Measurements from ENCODE around the gene UGGT2. TPM values are rescaled to one million over a fixed set of nuclear protein-coding genes. Genes with fewer than 3 reads are reported as not detected.
"Not testable (repeated sequence)": the region's sequence is repeated elsewhere in the genome, so short reads cannot be mapped to it uniquely, and the experiment has no call there.

Gene UGGT2
- total and polyA plus RNA-seq, 2 experiments from 2014 or later: 46.1 to 54.8 TPM

DNA sequence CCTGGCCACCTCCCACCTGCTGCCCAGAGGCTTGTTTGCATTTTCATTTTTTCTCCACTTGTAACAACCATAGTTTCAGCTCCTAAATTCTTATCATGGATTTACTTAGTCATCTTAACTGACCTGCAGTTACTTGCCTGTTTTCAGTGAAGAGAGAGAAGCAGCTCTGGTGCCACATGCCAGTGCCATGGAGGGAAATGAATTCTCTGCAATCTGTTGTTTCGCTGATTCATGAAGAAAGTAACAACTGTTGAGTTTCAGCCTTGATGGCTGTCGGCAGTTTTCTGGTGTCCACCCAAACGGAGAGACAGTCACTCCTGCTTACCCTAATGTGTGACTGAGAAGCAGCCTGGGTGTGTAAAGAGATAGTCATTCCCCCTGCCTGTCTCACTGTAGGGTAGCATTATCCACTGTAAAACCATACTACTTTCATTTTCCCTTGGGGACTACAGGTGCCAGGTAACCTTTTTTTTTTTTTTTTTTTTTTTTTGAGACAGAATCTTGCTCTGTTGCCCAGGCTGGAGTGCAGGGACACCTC, 260.1 kb downstream of the UGGT2 start:
- no peak overlapping the region for H3K27ac ChIP-seq
- no peaks in the 10 kb centered on the region for H3K9me3 ChIP-seq (ENCODE audit: low read depth)
- H2AFZ ChIP-seq: no peak overlapping the region
- H3K9me2 ChIP-seq (ENCODE audit: insufficient read depth): no peaks in the 10 kb centered on the region
- no peaks in the 10 kb centered on the region for H3K27me3 ChIP-seq (replicated peaks; ENCODE audit: insufficient read depth)
- no peak overlapping the region for H3K4me3 ChIP-seq
- WGBS, 2 experiments (ENCODE audit: low coverage in 1 of 2, low lambda C conversion rate in 2 of 2, missing lambda C conversion rate in 2 of 2): 97 to 100% methylated on average over 3 of the region's 3 CpGs
- DNase-seq: peak; percentile 12
- H4K20me1 ChIP-seq (ENCODE audit: insufficient read depth): no peaks in the 10 kb centered on the region
- peaks cover 7% of the 10 kb centered on the region; the same call in 1 of the 2 replicates for H3F3A ChIP-seq (ENCODE audit: insufficient read depth)
- H3K4me2 ChIP-seq (ENCODE audit: unreplicated experiment): no peak overlapping the region
- no peak overlapping the region for H3K9ac ChIP-seq
- H3K36me3 ChIP-seq (ENCODE audit: low read depth): peaks cover 38% of the 10 kb centered on the region
- no peaks in the 10 kb centered on the region for H3K4me1 ChIP-seq (ENCODE audit: insufficient read depth)
- no peaks in the 10 kb centered on the region for H3K79me2 ChIP-seq (ENCODE audit: insufficient read depth)
- TF ChIP-seq EZH2phosphoT487 (IDR thresholded peaks at IDR 0.05; ENCODE audit: insufficient read depth, low read depth) (no peak), EZH2 (IDR thresholded peaks at IDR 0.05; ENCODE audit: insufficient read depth, poor library complexity, severe bottlenecking) (no peak)
- in situ Hi-C loops (cut with MboI): no loop called here

GRCh38 chr13:95791084-95791722, 262.0 kb downstream of the UGGT2 start:
- Histone ChIP-seq H3K36me3 (ENCODE audit: low read depth) (peaks cover 36% of the 10 kb centered on the region), H4K20me1 (ENCODE audit: insufficient read depth) (no peaks in the 10 kb centered on the region), H2AFZ (no peak overlapping the region), H3K9ac (no peak overlapping the region), H3K9me2 (ENCODE audit: insufficient read depth) (no peaks in the 10 kb centered on the region), H3K4me3 (no peak overlapping the region), H3K27me3 (replicated peaks; ENCODE audit: insufficient read depth) (no peaks in the 10 kb centered on the region), H3F3A (ENCODE audit: insufficient read depth) (no peaks in the 10 kb centered on the region), H3K9me3 (ENCODE audit: low read depth) (no peaks in the 10 kb centered on the region), H3K79me2 (ENCODE audit: insufficient read depth) (no peaks in the 10 kb centered on the region), H3K4me1 (ENCODE audit: insufficient read depth) (no peaks in the 10 kb centered on the region), H3K27ac (no peak overlapping the region), H3K4me2 (ENCODE audit: unreplicated experiment) (no peak overlapping the region)
- no peak for DNase-seq
- WGBS, 2 experiments (ENCODE audit: low coverage in 1 of 2, low lambda C conversion rate in 2 of 2, missing lambda C conversion rate in 2 of 2): 85 to 88% methylated on average over 7 of the region's 7 CpGs
- TF ChIP-seq EZH2phosphoT487 (IDR thresholded peaks at IDR 0.05; ENCODE audit: insufficient read depth, low read depth) (no peak), EZH2 (IDR thresholded peaks at IDR 0.05; ENCODE audit: insufficient read depth, poor library complexity, severe bottlenecking) (no peak)
- in situ Hi-C loops (cut with MboI): no loop called here

GRCh38 chr13:95789315-95789714, 263.9 kb downstream of the UGGT2 start:
- H3F3A ChIP-seq (ENCODE audit: insufficient read depth); H3K4me2 ChIP-seq (ENCODE audit: unreplicated experiment); in situ Hi-C loops (cut with MboI); DNase-seq; H4K20me1 ChIP-seq (ENCODE audit: insufficient read depth); H3K79me2 ChIP-seq (ENCODE audit: insufficient read depth); H2AFZ ChIP-seq; H3K9me3 ChIP-seq (ENCODE audit: low read depth); H3K4me1 ChIP-seq (ENCODE audit: insufficient read depth); H3K4me3 ChIP-seq; H3K9me2 ChIP-seq (ENCODE audit: insufficient read depth); H3K27me3 ChIP-seq (replicated peaks; ENCODE audit: insufficient read depth); H3K27ac ChIP-seq; H3K9ac ChIP-seq: not testable (repeated sequence)
- H3K36me3 ChIP-seq (ENCODE audit: low read depth): peaks cover 33% of the 10 kb centered on the region

- H4K20me1 ChIP-seq (ENCODE audit: insufficient read depth): no peaks in the 10 kb centered on the region; the same call in 1 of the 2 replicates
- no peak for DNase-seq
- no peak overlapping the region for H3K27ac ChIP-seq
- H3K9me3 ChIP-seq (ENCODE audit: low read depth): no peaks in the 10 kb centered on the region
- H3F3A ChIP-seq (ENCODE audit: insufficient read depth): peaks cover 9% of the 10 kb centered on the region; the same call in 1 of the 2 replicates
- no peaks in the 10 kb centered on the region for H3K9me2 ChIP-seq (ENCODE audit: insufficient read depth)
- no peaks in the 10 kb centered on the region for H3K27me3 ChIP-seq (replicated peaks; ENCODE audit: insufficient read depth)
- in situ Hi-C loops (cut with MboI): no loop called here
- 95 to 98% methylated on average over 2 of the region's 2 CpGs for WGBS, 2 experiments (ENCODE audit: low coverage in 1 of 2, low lambda C conversion rate in 2 of 2, missing lambda C conversion rate in 2 of 2)
- no peak for TF ChIP-seq EZH2 (IDR thresholded peaks at IDR 0.05; ENCODE audit: insufficient read depth, poor library complexity, severe bottlenecking)
- TF ChIP-seq EZH2phosphoT487 (IDR thresholded peaks at IDR 0.05; ENCODE audit: insufficient read depth, low read depth): no peak
- no peak overlapping the region for H2AFZ ChIP-seq
- peaks cover 16% of the 10 kb centered on the region; the same call in 1 of the 2 replicates for H3K79me2 ChIP-seq (ENCODE audit: insufficient read depth)
- H3K9ac ChIP-seq: no peak overlapping the region
- H3K4me2 ChIP-seq (ENCODE audit: unreplicated experiment): no peak overlapping the region
- H3K36me3 ChIP-seq (ENCODE audit: low read depth): peaks cover 33% of the 10 kb centered on the region
- H3K4me1 ChIP-seq (ENCODE audit: insufficient read depth): peaks cover 14% of the 10 kb centered on the region
- no peak overlapping the region for H3K4me3 ChIP-seq
These were observed 265.1 kb downstream of the UGGT2 start for GRCh38 chr13:95788100-95788463.

All from GM23248 (cell line).